ENCODE results near the gene PAIP2.

- TF ChIP-seq MXI1 (IDR thresholded peaks at IDR 0.05; ENCODE audit: borderline replicate concordance, low read depth, low read length) (no peak), CTCF (conservative IDR thresholded peaks at IDR 0.05; ENCODE audit: low read depth, low read length) (no peak), POLR2A (IDR thresholded peaks at IDR 0.05; ENCODE audit: low read depth, low read length) (no peak), BHLHE40 (IDR thresholded peaks at IDR 0.05; ENCODE audit: low read depth, low read length) (no peak), CEBPB (IDR thresholded peaks at IDR 0.05; ENCODE audit: low read depth, low read length) (no peak), RCOR1 (IDR thresholded peaks at IDR 0.05; ENCODE audit: insufficient replicate concordance, low read length) (no peak), MAFK (IDR thresholded peaks at IDR 0.05; ENCODE audit: low read depth, low read length) (no peak), RAD21 (IDR thresholded peaks at IDR 0.05; ENCODE audit: low read length) (no peak), MAZ (IDR thresholded peaks at IDR 0.05; ENCODE audit: borderline replicate concordance, low read depth, low read length) (no peak)
- TF ChIP-seq, protein P1, sequence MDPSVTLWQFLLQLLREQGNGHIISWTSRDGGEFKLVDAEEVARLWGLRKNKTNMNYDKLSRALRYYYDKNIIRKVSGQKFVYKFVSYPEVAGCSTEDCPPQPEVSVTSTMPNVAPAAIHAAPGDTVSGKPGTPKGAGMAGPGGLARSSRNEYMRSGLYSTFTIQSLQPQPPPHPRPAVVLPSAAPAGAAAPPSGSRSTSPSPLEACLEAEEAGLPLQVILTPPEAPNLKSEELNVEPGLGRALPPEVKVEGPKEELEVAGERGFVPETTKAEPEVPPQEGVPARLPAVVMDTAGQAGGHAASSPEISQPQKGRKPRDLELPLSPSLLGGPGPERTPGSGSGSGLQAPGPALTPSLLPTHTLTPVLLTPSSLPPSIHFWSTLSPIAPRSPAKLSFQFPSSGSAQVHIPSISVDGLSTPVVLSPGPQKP (IDR thresholded peaks at IDR 0.05; ENCODE audit: borderline replicate concordance, low read depth, low read length) = no peak
Observed at GRCh38 chr5:139387611-139388197, 46.0 kb downstream of the PAIP2 start.

All from IMR-90 (cell line).